GM12891 (cell line): ENCODE data around the gene PHETA2.
A peak's percentile ranks its signal among the peaks of the same experiment; 100 is the strongest.

ENCODE experiments used
- DNase-seq: peaks from one replicate; pipeline ENCODE4 v3.0.0; 2011; ENCODE audit warnings: low spot score; ENCODE audit not compliant: insufficient read length
- FAIRE-seq: peaks from 2 replicates; lab custom pipeline; 2011; peaks lifted over from hg19 to GRCh38; lab: Jason Lieb, UNC
- PAX5 ChIP-seq: IDR thresholded peaks from 2 replicates; pipeline ENCODE4 v1.6.1; 2011; ENCODE audit warnings: low read length, moderate library complexity, mild to moderate bottlenecking; ENCODE audit not compliant: insufficient read depth, severe bottlenecking
- POLR2A ChIP-seq: IDR thresholded peaks from 2 replicates; pipeline ENCODE4 v1.6.1; 2011; ENCODE audit warnings: low read depth, low read length, control low read depth
- POLR2AphosphoS5 ChIP-seq: IDR thresholded peaks from 2 replicates; pipeline ENCODE4 v1.6.1; 2011; ENCODE audit warnings: low read depth, low read length, control low read depth
- POU2F2 ChIP-seq: IDR thresholded peaks from 2 replicates; pipeline ENCODE4 v1.6.1; 2011; ENCODE audit warnings: low read depth, mild to moderate bottlenecking, control low read depth, low read length, moderate library complexity
- SPI1 ChIP-seq: IDR thresholded peaks from 2 replicates; pipeline ENCODE4 v1.6.1; 2011; ENCODE audit warnings: low read depth, low read length, control low read depth
- TAF1 ChIP-seq: IDR thresholded peaks from 2 replicates; pipeline ENCODE4 v1.6.1; 2011; ENCODE audit warnings: low read depth, low read length, control low read depth

Gene PHETA2

GRCh38 chr22:42076764-42077485 is 2.9 kb downstream of the PHETA2 start:
- FAIRE-seq (no peak), DNase-seq (no peak)
- no peak for TF ChIP-seq POLR2A
- TF ChIP-seq POU2F2 = no peak
- no peak for TF ChIP-seq SPI1
- no peak for TF ChIP-seq PAX5
- no peak for TF ChIP-seq TAF1
- TF ChIP-seq POLR2AphosphoS5 = no peak

GRCh38 chr22:42077486-42078125 is 3.6 kb downstream of the PHETA2 start:
- DNase-seq (no peak), FAIRE-seq (no peak)
- TF ChIP-seq POLR2A (no peak), POU2F2 (no peak), PAX5 (no peak), SPI1 (no peak), TAF1 (no peak), POLR2AphosphoS5 (no peak)

- DNase-seq = no peak
- FAIRE-seq = peak; percentile 40
- TF ChIP-seq POLR2AphosphoS5 = no peak
- TF ChIP-seq POU2F2 = no peak
- no peak for TF ChIP-seq SPI1
- TF ChIP-seq PAX5 = no peak
- TF ChIP-seq TAF1 = no peak
- no peak for TF ChIP-seq POLR2A
These were observed 4.6 kb downstream of the PHETA2 start for GRCh38 chr22:42078469-42079318.

GRCh38 chr22:42079319-42080251 is 5.5 kb downstream of the PHETA2 start, which contains the start of gene SMDT1:
SMDT1 (plus strand) TSS chr22:42079700; CDS start chr22:42079769, 69 bp downstream.
- FAIRE-seq (peak; percentile 100), DNase-seq (peak; percentile 98)
- peak; percentile 92 for TF ChIP-seq POLR2AphosphoS5
- peak; percentile 89 for TF ChIP-seq POLR2A
- no peak for TF ChIP-seq PAX5
- peak; percentile 99 for TF ChIP-seq TAF1
- peak; percentile 82 for TF ChIP-seq POU2F2
- TF ChIP-seq SPI1 = peak; percentile 36

- TF ChIP-seq POLR2A = no peak
- FAIRE-seq (no peak), DNase-seq (no peak)
These were observed 6.2 kb downstream of the PHETA2 start for GRCh38 chr22:42080287-42080686.

GRCh38 chr22:42083119-42083518 is 9.1 kb downstream of the PHETA2 start:
- TF ChIP-seq PAX5 (no peak), TAF1 (no peak), SPI1 (no peak)
- no peak for FAIRE-seq
- DNase-seq = no peak

- DNase-seq (no peak), FAIRE-seq (no peak)
These were observed 10.8 kb downstream of the PHETA2 start for GRCh38 chr22:42084874-42085273.

GRCh38 chr22:42086051-42086450 is 12.0 kb downstream of the PHETA2 start:
- no peak for FAIRE-seq
- no peak for DNase-seq
- TF ChIP-seq PAX5 = no peak

More at GRCh38 chr22:42084874-42085273, 10.8 kb downstream of the PHETA2 start:
- TF ChIP-seq TAF1 (no peak), POU2F2 (no peak), POLR2AphosphoS5 (peak; percentile 13; the same call in 1 of the 2 replicates)

GRCh38 chr22:42090596-42091454 is 16.8 kb downstream of the PHETA2 start, which contains the start of gene NDUFA6:
NDUFA6 (minus strand) TSS chr22:42090772; CDS start chr22:42090744, 28 bp downstream.
- DNase-seq (peak; percentile 96), FAIRE-seq (peak; percentile 99)
- TF ChIP-seq POU2F2 (no peak), PAX5 (no peak), TAF1 (peak; percentile 95), SPI1 (no peak), POLR2A (peak; percentile 95), POLR2AphosphoS5 (peak; percentile 88)
